Omental fat pad (tissue), 4 donors: ENCODE results near the gene SPATA31A7. TPM values are rescaled to one million over a fixed set of nuclear protein-coding genes. Genes with fewer than 3 reads are reported as not detected.
"Not testable (repeated sequence)": the region's sequence is repeated elsewhere in the genome, so short reads cannot be mapped to it uniquely, and the experiment has no call there.

Experiments
- ATAC-seq: fragments of 150-250 bp; one replicate; pipeline ENCODE4 v1.9.1; 2016; ENCODE audit warnings: mild to moderate bottlenecking, moderate library complexity; ENCODE audit not compliant: low FRiP score
- DNase-seq: peaks from one replicate; pipeline ENCODE4 v3.0.0-alpha.2; 2019; ENCODE audit warnings: low spot score
- small RNA-seq: library from RNA; depleted of rRNA; stranded (forward); fragments of <200 nt; gene quantifications from one replicate; pipeline ENCODE3, GENCODE V24; 2016
- total RNA-seq, 4 donors: library from RNA; depleted of rRNA; stranded (reverse); fragments of >200 nt; gene quantifications; one replicate each; pipeline ENCODE4 v1.1.0, GENCODE V29; 2016

The SPATA31A7 gene
- not detected for total RNA-seq

- not testable (repeated sequence) for ATAC-seq, DNase-seq
Measured at GRCh38 chr9:61189736-61190135, at the start of gene SPATA31A7. Gene SPATA31A7 (plus strand): TSS chr9:61190036. CDS start chr9:61190065, 29 bp downstream.

- not testable (repeated sequence) for ATAC-seq, DNase-seq
Measured at GRCh38 chr9:61226438-61226837, 36.6 kb downstream of the SPATA31A7 start.

Small RNAs within 50 kb of the gene (small RNA-seq; reads per million reads assigned to genes)
- not detected for gene BX005040.2
